Keratinocyte (primary cell): ENCODE measurements around the gene TTC13. TPM values are rescaled to one million over a fixed set of nuclear protein-coding genes. Genes with fewer than 3 reads are reported as not detected.

Experiments
- DNase-seq: peaks from one replicate; pipeline ENCODE4 v3.0.0-alpha.2; 2011; ENCODE audit warnings: low read depth, missing footprints, low spot score
- FAIRE-seq: peaks from 2 replicates; lab custom pipeline; 2011; peaks lifted over from hg19 to GRCh38; lab: Jason Lieb, UNC
- H2AFZ ChIP-seq: 2 replicates; pipeline ENCODE4 v1.6.0; 2012; ENCODE audit warnings: low read length, control low read depth, inconsistent platforms; ENCODE audit not compliant: control insufficient read depth
- H3K27ac ChIP-seq: 2 replicates; pipeline ENCODE4 v1.5.1; 2011; ENCODE audit warnings: low read length; ENCODE audit not compliant: control insufficient read depth, insufficient read depth
- H3K27me3 ChIP-seq: 3 replicates; pipeline ENCODE4 v1.6.0; 2011; ENCODE audit warnings: low read length; ENCODE audit not compliant: control insufficient read depth, insufficient read depth; ENCODE audit errors: extremely low read depth
- H3K36me3 ChIP-seq, 2 experiments: 2 replicates in 1 of 2; 3 replicates in 1 of 2; pipeline ENCODE4 v1.5.1; 2011; ENCODE audit warnings: low read length in 2 of 2, mild to moderate bottlenecking in 1 of 2; ENCODE audit not compliant: control insufficient read depth in 2 of 2, insufficient read depth in 2 of 2; ENCODE audit errors: extremely low read depth in 1 of 2
- H3K4me1 ChIP-seq: 3 replicates; pipeline ENCODE4 v1.5.1; 2011; ENCODE audit warnings: low read length; ENCODE audit not compliant: control insufficient read depth, insufficient read depth; ENCODE audit errors: extremely low read depth
- H3K4me2 ChIP-seq: 3 replicates; pipeline ENCODE4 v1.6.0; 2011; ENCODE audit warnings: low read depth, low read length; ENCODE audit not compliant: control insufficient read depth, insufficient read depth; ENCODE audit errors: extremely low read depth
- H3K4me3 ChIP-seq, 3 experiments: fragments of 200-600 bp in 1 of 3; sonication (generic) in 1 of 3; 2 replicates in 2 of 3; 3 replicates in 1 of 3; pipeline ENCODE4 v1.5.1; 2011 to 2016; ENCODE audit warnings: low read length in 3 of 3, mild to moderate bottlenecking in 3 of 3, control low read depth in 2 of 3, inconsistent platforms in 1 of 3, low read depth in 1 of 3, mixed read lengths in 1 of 3, mixed run types in 1 of 3, moderate library complexity in 1 of 3; ENCODE audit not compliant: control insufficient read depth in 2 of 3, insufficient read depth in 2 of 3; ENCODE audit errors: extremely low read depth in 1 of 3
- H3K79me2 ChIP-seq: 2 replicates; pipeline ENCODE4 v1.6.0; 2012; ENCODE audit warnings: low read length; ENCODE audit not compliant: control insufficient read depth, insufficient read depth
- H3K9ac ChIP-seq: 3 replicates; pipeline ENCODE4 v1.6.0; 2011; ENCODE audit warnings: low read length; ENCODE audit not compliant: control insufficient read depth, insufficient read depth; ENCODE audit errors: extremely low read depth
- H3K9me1 ChIP-seq: 3 replicates; pipeline ENCODE4 v1.6.0; 2011; ENCODE audit warnings: low read length; ENCODE audit not compliant: control insufficient read depth, insufficient read depth; ENCODE audit errors: extremely low read depth
- H3K9me3 ChIP-seq: 2 replicates; pipeline ENCODE4 v1.5.1; 2012; ENCODE audit warnings: low read depth, low read length; ENCODE audit not compliant: control insufficient read depth
- H4K20me1 ChIP-seq: 3 replicates; pipeline ENCODE4 v1.6.0; 2011; ENCODE audit warnings: low read length; ENCODE audit not compliant: control insufficient read depth, insufficient read depth; ENCODE audit errors: extremely low read depth
- EZH2 ChIP-seq: IDR thresholded peaks from one replicate; pipeline ENCODE4 v1.6.1; 2012; ENCODE audit warnings: inconsistent platforms, mild to moderate bottlenecking, low read length, moderate library complexity
- dilution Hi-C: fragments of 300-500 bp; cut with MboI; formaldehyde crosslinking; loops from one replicate; pipeline ENCODE4 v1.7.0; 2020; ENCODE audit warnings: low sequenced_read_pairs; ENCODE audit not compliant: extremely low pct_ligation_motif_present
- polyA plus RNA-seq, 5 experiments: library from polyadenylated mRNA; depleted of rRNA in 3 of 5; stranded (reverse) in 3 of 5; stranded (forward) in 1 of 5; unstranded in 1 of 5; fragments of >200 nt; gene quantifications; 1 replicate in 1 of 5; 2 replicates in 3 of 5; 3 replicates in 1 of 5; pipeline versions ENCODE4 v1.2.1 to v1.2.3, GENCODE V29; 2011 to 2012; ENCODE audit warnings: missing spikeins in 2 of 5, low read depth in 1 of 5, low replicate concordance in 1 of 5
- TF ChIP-seq, protein P1 (sequence below), 3 experiments: IDR thresholded peaks in 1 of 3; conservative IDR thresholded peaks in 1 of 3; optimal IDR thresholded peaks in 1 of 3; 2 replicates in 2 of 3; 3 replicates in 1 of 3; pipeline versions ENCODE3 to v1.5.1; 2011; ENCODE audit warnings: low read length in 3 of 3, mild to moderate bottlenecking in 3 of 3, moderate library complexity in 2 of 3, control low read depth in 1 of 3, inconsistent platforms in 1 of 3; ENCODE audit not compliant: insufficient read depth in 2 of 3; ENCODE audit errors: extremely low read depth in 1 of 3

TTC13 gene
- polyA plus RNA-seq, 1 donor (not counting 4 experiments of a cell fraction or from before 2014, with no cell fraction given), result 8.3 TPM

DNA sequence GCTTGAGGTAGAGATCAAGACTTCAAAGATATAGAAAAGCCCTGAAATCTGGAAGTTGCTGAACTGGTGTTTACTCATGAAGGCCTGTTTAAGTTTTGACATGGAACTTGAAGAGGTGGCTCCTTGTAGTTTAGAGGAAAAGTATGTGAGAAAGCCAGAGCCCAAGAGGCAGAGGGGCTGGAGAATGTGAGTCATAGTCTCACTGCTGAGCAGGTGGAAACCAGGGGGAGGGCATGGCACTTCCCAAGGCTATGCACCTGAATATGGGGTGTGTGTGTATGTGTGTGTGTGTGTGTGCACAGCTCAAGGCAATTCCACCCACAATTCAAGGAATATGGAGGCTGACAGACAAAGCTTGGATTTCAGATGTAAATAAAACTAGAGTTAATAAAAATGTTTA lies 63.6 kb downstream of the TTC13 start:
- H3K4me2 ChIP-seq, result no peak overlapping the region
- dilution Hi-C loops, result no loop called here
- H3K36me3 ChIP-seq, result peaks cover 0 to 4% of the 10 kb centered on the region in 2 experiments
- no peaks in the 10 kb centered on the region for H3K9me3 ChIP-seq
- H3K27me3 ChIP-seq, result no peaks in the 10 kb centered on the region
- no peaks in the 10 kb centered on the region for H3K4me1 ChIP-seq
- no peaks in the 10 kb centered on the region for H4K20me1 ChIP-seq
- DNase-seq, result no peak
- H3K4me3 ChIP-seq, result no peak overlapping the region
- no peak for TF ChIP-seq EZH2
- TF ChIP-seq, protein P1, sequence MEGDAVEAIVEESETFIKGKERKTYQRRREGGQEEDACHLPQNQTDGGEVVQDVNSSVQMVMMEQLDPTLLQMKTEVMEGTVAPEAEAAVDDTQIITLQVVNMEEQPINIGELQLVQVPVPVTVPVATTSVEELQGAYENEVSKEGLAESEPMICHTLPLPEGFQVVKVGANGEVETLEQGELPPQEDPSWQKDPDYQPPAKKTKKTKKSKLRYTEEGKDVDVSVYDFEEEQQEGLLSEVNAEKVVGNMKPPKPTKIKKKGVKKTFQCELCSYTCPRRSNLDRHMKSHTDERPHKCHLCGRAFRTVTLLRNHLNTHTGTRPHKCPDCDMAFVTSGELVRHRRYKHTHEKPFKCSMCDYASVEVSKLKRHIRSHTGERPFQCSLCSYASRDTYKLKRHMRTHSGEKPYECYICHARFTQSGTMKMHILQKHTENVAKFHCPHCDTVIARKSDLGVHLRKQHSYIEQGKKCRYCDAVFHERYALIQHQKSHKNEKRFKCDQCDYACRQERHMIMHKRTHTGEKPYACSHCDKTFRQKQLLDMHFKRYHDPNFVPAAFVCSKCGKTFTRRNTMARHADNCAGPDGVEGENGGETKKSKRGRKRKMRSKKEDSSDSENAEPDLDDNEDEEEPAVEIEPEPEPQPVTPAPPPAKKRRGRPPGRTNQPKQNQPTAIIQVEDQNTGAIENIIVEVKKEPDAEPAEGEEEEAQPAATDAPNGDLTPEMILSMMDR (optimal IDR thresholded peaks at IDR 0.05 in 1 of 3, IDR thresholded peaks at IDR 0.05 in 1 of 3, conservative IDR thresholded peaks at IDR 0.05 in 1 of 3; ENCODE audit: extremely low read depth in 1 of 3, insufficient read depth in 2 of 3, low read length in 3 of 3), result no peak
- no peak overlapping the region for H2AFZ ChIP-seq
- H3K27ac ChIP-seq, result no peak overlapping the region
- no peaks in the 10 kb centered on the region for H3K9me1 ChIP-seq
- no peak for FAIRE-seq
- no peak overlapping the region for H3K9ac ChIP-seq
- no peaks in the 10 kb centered on the region for H3K79me2 ChIP-seq

- H3K27ac ChIP-seq, result no peak overlapping the region
- no peak overlapping the region for H3K9ac ChIP-seq
- no peaks in the 10 kb centered on the region for H4K20me1 ChIP-seq
- DNase-seq, result no peak
- H3K27me3 ChIP-seq, result no peaks in the 10 kb centered on the region
- peaks cover 0 to 1% of the 10 kb centered on the region in 2 experiments for H3K36me3 ChIP-seq
- no peaks in the 10 kb centered on the region for H3K9me1 ChIP-seq
- H3K4me3 ChIP-seq, result no peak overlapping the region
- no peaks in the 10 kb centered on the region for H3K79me2 ChIP-seq
- no peak for FAIRE-seq
- no peak overlapping the region for H3K4me2 ChIP-seq
- TF ChIP-seq, protein P1 (optimal IDR thresholded peaks at IDR 0.05 in 1 of 3, IDR thresholded peaks at IDR 0.05 in 1 of 3, conservative IDR thresholded peaks at IDR 0.05 in 1 of 3; ENCODE audit: extremely low read depth in 1 of 3, insufficient read depth in 2 of 3, low read length in 3 of 3), result no peak
- TF ChIP-seq EZH2, result no peak
- H3K4me1 ChIP-seq, result no peaks in the 10 kb centered on the region
- no peak overlapping the region for H2AFZ ChIP-seq
- dilution Hi-C loops, result no loop called here
- H3K9me3 ChIP-seq, result no peaks in the 10 kb centered on the region
Observed at GRCh38 chr1:230913496-230913895, 65.2 kb downstream of the TTC13 start.
